Putamen (tissue), 1 donor: ENCODE results near the gene MRPL38.

Source experiments
- DNase-seq: peaks from one replicate; pipeline ENCODE4 v3.0.0-alpha.2; 2016; ENCODE audit warnings: low spot score

The MRPL38 gene

GRCh38 chr17:75919611-75920010, 14.9 kb upstream of the MRPL38 start:
- DNase-seq, result no peak

GRCh38 chr17:75917917-75918445, 13.3 kb upstream of the MRPL38 start:
- DNase-seq, result no peak

- DNase-seq, result no peak
These were observed 12.6 kb upstream of the MRPL38 start for GRCh38 chr17:75917141-75917916.

- no peak for DNase-seq
These were observed 10.6 kb upstream of the MRPL38 start for GRCh38 chr17:75915268-75915667.

DNA sequence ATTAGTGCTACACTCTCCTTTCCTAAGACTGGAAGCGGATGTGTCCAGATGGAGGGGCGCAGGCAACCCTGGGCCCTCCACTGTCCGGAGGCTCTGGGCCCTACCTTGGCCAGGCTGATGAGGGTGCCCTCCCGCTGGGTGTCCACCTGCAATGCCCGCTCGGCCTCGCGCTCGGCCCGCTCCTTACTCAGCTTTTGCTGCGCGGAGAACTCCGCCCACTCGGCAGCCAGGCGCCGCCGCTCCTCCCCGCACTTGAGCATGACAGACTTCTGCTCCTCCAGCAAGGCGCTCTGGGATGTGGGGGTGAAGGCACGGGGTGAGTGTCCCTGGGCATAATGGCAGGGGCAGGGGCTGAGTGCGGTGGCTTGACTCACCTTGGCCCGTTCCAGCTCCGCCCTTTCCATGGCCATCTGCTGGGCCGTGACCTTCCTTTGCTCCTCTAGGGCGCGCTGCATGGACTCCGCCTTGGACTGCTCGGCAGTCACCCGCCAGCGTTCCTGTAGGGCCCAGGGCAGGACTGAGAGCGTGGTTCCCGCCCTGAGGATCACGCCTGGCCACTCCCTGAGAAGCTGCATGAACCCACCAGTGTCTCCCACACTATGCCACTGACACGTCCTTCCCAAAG, 10.1 kb upstream of the MRPL38 start:
- no peak for DNase-seq

- no peak for DNase-seq
These were observed 9.0 kb upstream of the MRPL38 start for GRCh38 chr17:75913537-75914210.

DNA sequence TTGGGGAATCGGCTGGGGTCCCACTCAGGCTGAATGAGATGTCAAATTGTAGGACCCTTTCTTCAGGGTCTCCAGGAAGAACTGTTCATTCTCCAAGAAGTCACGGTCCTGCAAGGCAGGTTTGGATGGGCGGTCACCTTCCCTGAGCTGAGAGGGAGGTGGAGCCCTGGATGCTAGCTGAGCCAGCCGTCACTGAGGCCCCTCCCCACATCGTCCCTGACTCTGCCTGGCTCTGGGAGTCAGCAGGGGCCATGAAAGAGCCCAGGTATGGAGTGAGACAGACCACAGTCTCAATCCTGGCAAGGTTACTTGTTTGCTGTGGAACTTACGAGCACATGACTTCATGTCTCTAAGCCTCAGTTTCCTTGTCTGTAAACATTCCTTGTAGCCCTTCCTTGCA, 6.0 kb upstream of the MRPL38 start:
- DNase-seq, result no peak

- DNase-seq, result no peak
These were observed 5.2 kb upstream of the MRPL38 start for GRCh38 chr17:75909812-75910274.

DNA sequence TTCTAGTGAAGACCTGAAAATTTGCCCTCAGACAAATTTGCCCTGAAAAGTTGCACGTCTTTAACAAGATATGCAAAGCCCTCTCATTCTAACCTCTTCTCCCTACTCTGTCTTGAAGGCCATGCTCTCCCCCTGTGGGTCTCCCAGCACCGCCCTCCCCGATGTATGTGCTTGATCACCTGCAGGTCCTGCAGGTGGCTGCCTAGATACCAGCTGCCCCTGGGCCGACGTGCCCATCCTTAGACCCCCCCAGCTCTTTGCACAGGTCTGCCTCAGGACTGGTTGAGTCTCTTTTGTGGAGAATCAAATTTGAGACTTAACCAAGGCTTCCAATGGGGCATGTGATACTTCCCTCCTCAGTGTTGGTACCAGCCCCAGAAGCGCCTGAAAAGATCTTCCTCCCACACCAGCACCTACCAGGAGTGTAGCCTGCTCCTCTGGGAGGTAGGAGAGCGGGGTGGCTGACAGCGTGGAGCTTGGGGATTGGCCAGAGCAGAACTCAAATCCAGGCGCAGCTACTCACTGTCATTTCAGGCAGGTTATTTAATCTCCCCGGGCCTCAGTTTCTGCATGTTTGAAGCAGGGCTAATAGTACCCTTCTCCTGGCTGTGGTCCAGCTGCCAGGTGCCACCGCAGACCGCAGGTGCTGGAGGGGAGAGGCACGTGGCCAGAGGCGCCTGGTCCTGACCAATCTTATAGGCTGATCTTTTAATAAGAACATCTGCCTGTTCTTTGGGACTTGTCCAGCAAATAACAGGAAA, 4.5 kb upstream of the MRPL38 start:
- peak; percentile 83 for DNase-seq

GRCh38 chr17:75908201-75908600, 3.5 kb upstream of the MRPL38 start:
- DNase-seq, result no peak

DNA sequence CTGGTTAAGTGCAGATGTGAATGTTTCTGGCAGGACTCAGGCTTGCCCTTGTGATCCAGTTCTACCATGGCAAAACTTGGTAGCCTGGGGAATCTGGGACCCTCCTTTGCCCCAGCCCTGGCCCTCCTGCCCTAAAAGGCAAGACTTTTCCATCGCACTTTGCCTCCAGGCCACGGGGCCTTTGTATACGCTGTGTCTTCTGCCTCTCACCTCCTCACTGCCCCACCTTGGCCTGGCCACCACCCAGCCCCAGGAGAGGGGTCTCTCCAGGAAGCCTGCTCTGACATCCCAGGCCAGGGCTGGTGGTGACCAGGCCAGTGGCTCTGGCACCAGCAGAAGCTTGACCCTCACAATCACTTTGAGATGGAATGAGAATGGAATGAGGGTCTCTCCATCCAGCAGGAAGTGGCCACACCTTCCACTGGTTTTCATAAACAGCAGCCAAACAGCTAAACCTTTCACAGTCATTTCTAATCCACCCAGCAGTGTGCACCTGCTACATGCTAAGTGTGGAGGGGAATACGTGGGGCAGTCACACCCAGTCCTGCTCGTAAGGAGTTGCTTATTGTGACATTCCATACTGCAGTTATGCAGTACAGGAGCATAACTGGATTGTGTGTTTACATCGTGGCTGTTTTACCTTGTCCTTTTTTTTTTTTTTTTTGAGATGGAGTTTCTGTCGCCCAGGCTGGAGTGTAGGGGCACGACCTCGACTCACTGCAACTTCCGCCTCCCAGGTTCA, 1.6 kb upstream of the MRPL38 start:
- DNase-seq, result no peak

- no peak for DNase-seq
These were observed 2.3 kb downstream of the MRPL38 start for GRCh38 chr17:75902406-75902805.

- DNase-seq, result no peak
These were observed 3.0 kb downstream of the MRPL38 start for GRCh38 chr17:75901727-75902126.

GRCh38 chr17:75900691-75901533, 3.8 kb downstream of the MRPL38 start:
- DNase-seq, result no peak

GRCh38 chr17:75899767-75900468, 4.8 kb downstream of the MRPL38 start:
- DNase-seq, result no peak

GRCh38 chr17:75899353-75899752, 5.3 kb downstream of the MRPL38 start:
- DNase-seq, result no peak

DNA sequence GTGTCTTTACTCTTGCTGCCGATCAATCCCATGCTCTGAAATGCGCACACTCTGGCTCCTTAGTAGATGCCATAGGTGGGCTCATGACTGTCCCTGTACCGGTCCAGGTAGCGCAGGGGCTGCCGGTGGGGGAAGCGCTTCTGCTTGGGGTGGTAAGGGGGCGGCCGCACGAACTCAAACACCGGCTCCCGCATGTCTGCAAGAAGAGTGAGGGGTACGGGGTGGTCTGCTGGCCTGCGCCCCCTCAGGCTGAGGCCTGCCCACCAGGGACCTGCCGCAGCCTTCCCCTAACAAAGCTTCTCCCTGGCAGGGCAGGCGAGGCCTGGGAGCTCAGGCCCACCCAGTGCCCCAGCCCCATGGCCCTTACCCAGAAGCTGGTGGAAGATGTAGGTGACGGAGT, 5.9 kb downstream of the MRPL38 start:
- DNase-seq, result no peak

DNA sequence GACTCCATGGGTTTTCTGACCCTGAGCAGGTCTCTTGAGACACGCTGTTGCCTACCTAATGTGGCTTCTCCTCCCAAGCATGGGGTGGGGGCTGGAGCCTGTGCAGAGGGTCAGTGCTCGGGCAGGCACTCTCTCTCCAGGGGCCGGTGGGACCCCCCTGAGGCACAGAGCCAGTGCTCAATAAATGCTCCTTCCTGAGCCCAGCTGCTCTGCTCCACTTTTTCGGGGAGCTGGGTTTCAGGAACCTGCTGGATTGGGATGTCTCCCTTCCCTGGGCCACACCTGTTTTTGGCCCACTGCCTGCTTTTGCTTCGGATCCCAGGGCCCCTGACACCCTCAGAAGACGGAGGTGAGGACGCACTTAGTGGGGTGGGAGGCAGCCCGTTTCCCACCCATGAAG, 6.6 kb downstream of the MRPL38 start:
- DNase-seq, result no peak

GRCh38 chr17:75897160-75898019, 7.3 kb downstream of the MRPL38 start:
- DNase-seq, result no peak
